KOPT-K1 (cell line): Measurements from ENCODE around the gene BCL2L2.

ENCODE experiments used
- H3K27ac ChIP-seq: fragments of 200-600 bp; sonication (generic); 2 replicates; pipeline ENCODE4 v1.5.1; 2016; ENCODE audit warnings: antibody characterized with exemption, mild to moderate bottlenecking, low read depth, low read length; ENCODE audit not compliant: poor library complexity, severe bottlenecking
- H3K36me3 ChIP-seq: fragments of 200-600 bp; sonication (generic); 2 replicates; pipeline ENCODE4 v1.5.1; 2017; ENCODE audit warnings: antibody characterized with exemption, mild to moderate bottlenecking, low read length, moderate library complexity; ENCODE audit not compliant: insufficient read depth
- H3K9me3 ChIP-seq: fragments of 200-600 bp; sonication (generic); 2 replicates; pipeline ENCODE4 v1.5.1; 2017; ENCODE audit warnings: antibody characterized with exemption, low read length, mild to moderate bottlenecking; ENCODE audit not compliant: insufficient read depth, poor library complexity, severe bottlenecking

Gene BCL2L2

GRCh38 chr14:23354990-23355389 lies 48.4 kb downstream of the BCL2L2 start:
- Histone ChIP-seq H3K9me3 (peaks cover 5% of the 10 kb centered on the region), H3K27ac (no peak overlapping the region), H3K36me3 (no peaks in the 10 kb centered on the region)

GRCh38 chr14:23355871-23356435 lies 49.3 kb downstream of the BCL2L2 start:
- H3K27ac ChIP-seq, result no peak overlapping the region
- H3K9me3 ChIP-seq, result peaks cover 5% of the 10 kb centered on the region
- H3K36me3 ChIP-seq, result no peaks in the 10 kb centered on the region

- Histone ChIP-seq H3K27ac (no peak overlapping the region), H3K36me3 (no peaks in the 10 kb centered on the region), H3K9me3 (peaks cover under 1% of the 10 kb centered on the region)
These were observed 50.0 kb downstream of the BCL2L2 start for GRCh38 chr14:23356662-23357061.

GRCh38 chr14:23357261-23357660 lies 50.6 kb downstream of the BCL2L2 start:
- no peaks in the 10 kb centered on the region for H3K9me3 ChIP-seq
- H3K36me3 ChIP-seq, result no peaks in the 10 kb centered on the region
- no peak overlapping the region for H3K27ac ChIP-seq

- no peak overlapping the region for H3K27ac ChIP-seq
- no peaks in the 10 kb centered on the region for H3K36me3 ChIP-seq
- H3K9me3 ChIP-seq, result no peaks in the 10 kb centered on the region
These were observed 51.4 kb downstream of the BCL2L2 start for GRCh38 chr14:23358042-23358441.

- no peak overlapping the region for H3K27ac ChIP-seq
- no peaks in the 10 kb centered on the region for H3K9me3 ChIP-seq
- H3K36me3 ChIP-seq, result no peaks in the 10 kb centered on the region
These were observed 52.0 kb downstream of the BCL2L2 start for GRCh38 chr14:23358553-23359166.

- Histone ChIP-seq H3K36me3 (no peaks in the 10 kb centered on the region), H3K27ac (no peak overlapping the region), H3K9me3 (no peaks in the 10 kb centered on the region)
These were observed 52.6 kb downstream of the BCL2L2 start for GRCh38 chr14:23359167-23359626.

GRCh38 chr14:23359722-23360447 lies 53.3 kb downstream of the BCL2L2 start:
- Histone ChIP-seq H3K9me3 (no peaks in the 10 kb centered on the region), H3K36me3 (no peaks in the 10 kb centered on the region), H3K27ac (no peak overlapping the region)

GRCh38 chr14:23360496-23360895 lies 53.9 kb downstream of the BCL2L2 start:
- Histone ChIP-seq H3K36me3 (no peaks in the 10 kb centered on the region), H3K9me3 (no peaks in the 10 kb centered on the region), H3K27ac (no peak overlapping the region)

- Histone ChIP-seq H3K9me3 (no peaks in the 10 kb centered on the region), H3K36me3 (no peaks in the 10 kb centered on the region), H3K27ac (no peak overlapping the region)
These were observed 54.7 kb downstream of the BCL2L2 start for GRCh38 chr14:23361320-23361719.
